Glutamatergic neuron (in vitro differentiated cells): Measurements from ENCODE around the gene DRAM1. TPM values are rescaled to one million over a fixed set of nuclear protein-coding genes. Genes with fewer than 3 reads are reported as not detected.
"Not testable (repeated sequence)": the region's sequence is repeated elsewhere in the genome, so short reads cannot be mapped to it uniquely, and the experiment has no call there.

Source experiments
- DNase-seq: peaks from one replicate; pipeline ENCODE4 v3.0.0; 2022
- H3K27ac Mint-ChIP-seq: one replicate; pipeline ENCODE4 v1.8.0; 2020; ENCODE audit warnings: mild to moderate bottlenecking, mixed read lengths, inconsistent platforms; ENCODE audit not compliant: unreplicated experiment
- H3K27me3 Mint-ChIP-seq: one replicate; pipeline ENCODE4 v1.8.0; 2020; ENCODE audit warnings: mild to moderate bottlenecking, moderate library complexity, mixed read lengths, inconsistent platforms; ENCODE audit not compliant: unreplicated experiment
- H3K36me3 Mint-ChIP-seq: one replicate; pipeline ENCODE4 v1.8.0; 2020; ENCODE audit warnings: mild to moderate bottlenecking, mixed read lengths, inconsistent platforms; ENCODE audit not compliant: unreplicated experiment
- H3K4me1 Mint-ChIP-seq: one replicate; pipeline ENCODE4 v1.8.0; 2020; ENCODE audit warnings: mild to moderate bottlenecking, low read depth, mixed read lengths, inconsistent platforms; ENCODE audit not compliant: unreplicated experiment
- H3K4me3 Mint-ChIP-seq: one replicate; pipeline ENCODE4 v1.8.0; 2020; ENCODE audit warnings: mild to moderate bottlenecking, mixed read lengths, inconsistent platforms; ENCODE audit not compliant: unreplicated experiment
- H3K9me3 Mint-ChIP-seq: one replicate; pipeline ENCODE4 v1.8.0; 2020; ENCODE audit warnings: mild to moderate bottlenecking, moderate library complexity, mixed read lengths, inconsistent platforms; ENCODE audit not compliant: unreplicated experiment
- CTCF ChIP-seq: fragments of 200-600 bp; sonication (generic); IDR thresholded peaks from one replicate; pipeline ENCODE4 v1.5.0; 2021; ENCODE audit not compliant: partially characterized antibody, unreplicated experiment
- total RNA-seq: library from RNA; stranded (reverse); fragmentation: NEBNext Ultra II Directional; extraction: Animal tissue kit (Norgen Biotek cat#: 25700); gene quantifications from one replicate; pipeline ENCODE4 v1.2.1, GENCODE V29; 2021; ENCODE audit not compliant: unreplicated experiment

Gene DRAM1
- total RNA-seq, 1 donor from 2014 or later: 0.83 TPM

- no peaks in the 10 kb centered on the region for H3K36me3 Mint-ChIP-seq
- no peak overlapping the region for H3K27ac Mint-ChIP-seq
Measured at GRCh38 chr12:101880769-101881168, 3.4 kb downstream of the DRAM1 start.

GRCh38 chr12:101881228-101881627, 3.8 kb downstream of the DRAM1 start:
- Mint-ChIP-seq H3K4me3 (no peak overlapping the region), H3K4me1 (no peaks in the 10 kb centered on the region), H3K27me3 (no peaks in the 10 kb centered on the region), H3K9me3 (no peaks in the 10 kb centered on the region), H3K27ac (no peak overlapping the region), H3K36me3 (no peaks in the 10 kb centered on the region)
- DNase-seq: no peak
- no peak for TF ChIP-seq CTCF

More at GRCh38 chr12:101880769-101881168, 3.4 kb downstream of the DRAM1 start:
- Mint-ChIP-seq H3K4me3 (no peak overlapping the region), H3K9me3 (no peaks in the 10 kb centered on the region), H3K4me1 (no peaks in the 10 kb centered on the region), H3K27me3 (no peaks in the 10 kb centered on the region)
- no peak for TF ChIP-seq CTCF
- DNase-seq: no peak

- Mint-ChIP-seq H3K4me1 (no peaks in the 10 kb centered on the region), H3K36me3 (no peaks in the 10 kb centered on the region), H3K27ac (no peak overlapping the region), H3K4me3 (no peak overlapping the region), H3K27me3 (no peaks in the 10 kb centered on the region), H3K9me3 (no peaks in the 10 kb centered on the region)
- no peak for DNase-seq
- no peak for TF ChIP-seq CTCF
Measured at GRCh38 chr12:101884174-101884573, 6.8 kb downstream of the DRAM1 start.

GRCh38 chr12:101884781-101885340, 7.5 kb downstream of the DRAM1 start:
- not testable (repeated sequence) for DNase-seq, H3K4me3 Mint-ChIP-seq, H3K27me3 Mint-ChIP-seq, H3K27ac Mint-ChIP-seq, H3K4me1 Mint-ChIP-seq, H3K36me3 Mint-ChIP-seq, H3K9me3 Mint-ChIP-seq

- TF ChIP-seq CTCF: no peak
- Mint-ChIP-seq H3K4me3 (no peak overlapping the region), H3K9me3 (no peaks in the 10 kb centered on the region), H3K4me1 (no peaks in the 10 kb centered on the region), H3K27me3 (no peaks in the 10 kb centered on the region), H3K36me3 (no peaks in the 10 kb centered on the region), H3K27ac (no peak overlapping the region)
- DNase-seq: no peak
Measured at GRCh38 chr12:101885912-101886561, 8.7 kb downstream of the DRAM1 start.
